D721Med (cell line): Measurements from ENCODE around the gene CTNNA3.
A peak's percentile ranks its signal among the peaks of the same experiment; 100 is the strongest.
"Not testable (repeated sequence)": the region's sequence is repeated elsewhere in the genome, so short reads cannot be mapped to it uniquely, and the experiment has no call there.

Experiments
- DNase-seq: peaks from one replicate; pipeline ENCODE4 v3.0.0; 2011; ENCODE audit warnings: low spot score; ENCODE audit not compliant: insufficient read length
- FAIRE-seq: peaks from 2 replicates; lab custom pipeline; 2011; peaks lifted over from hg19 to GRCh38; lab: Jason Lieb, UNC
- CTCF ChIP-seq: IDR thresholded peaks from 2 replicates; pipeline ENCODE4 v1.5.1; 2012; ENCODE audit warnings: mild to moderate bottlenecking, control low read depth; ENCODE audit not compliant: insufficient read depth; ENCODE audit errors: missing control alignments

Gene CTNNA3

GRCh38 chr10:67698164-67698563 is 2.2 kb upstream of the CTNNA3 start:
- TF ChIP-seq CTCF = no peak
- FAIRE-seq (no peak), DNase-seq (no peak)

GRCh38 chr10:67697724-67698131 is 1.7 kb upstream of the CTNNA3 start:
- peak; percentile 62 for TF ChIP-seq CTCF
- peak; percentile 8 for DNase-seq
- no peak for FAIRE-seq

DNA sequence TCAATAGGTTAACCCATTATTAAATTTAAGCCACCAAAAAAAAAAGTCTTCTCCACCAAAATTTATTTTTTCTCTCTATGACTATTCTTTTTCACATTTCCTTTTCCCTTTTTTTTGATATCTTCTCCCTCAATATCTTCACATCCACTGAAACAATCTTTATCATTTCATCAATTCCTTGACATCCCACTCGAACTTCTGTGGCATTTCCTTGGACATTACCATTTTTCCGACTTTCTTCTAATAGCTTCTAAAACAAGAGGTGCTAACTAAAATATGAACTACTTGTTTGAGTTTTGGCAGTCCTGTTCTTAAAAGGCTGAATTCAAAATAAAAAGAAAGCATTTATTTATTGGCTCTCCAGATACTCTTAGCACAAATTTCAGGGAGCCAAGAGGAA is 684 bp upstream of the CTNNA3 start:
- DNase-seq (no peak), FAIRE-seq (no peak)
- no peak for TF ChIP-seq CTCF

DNA sequence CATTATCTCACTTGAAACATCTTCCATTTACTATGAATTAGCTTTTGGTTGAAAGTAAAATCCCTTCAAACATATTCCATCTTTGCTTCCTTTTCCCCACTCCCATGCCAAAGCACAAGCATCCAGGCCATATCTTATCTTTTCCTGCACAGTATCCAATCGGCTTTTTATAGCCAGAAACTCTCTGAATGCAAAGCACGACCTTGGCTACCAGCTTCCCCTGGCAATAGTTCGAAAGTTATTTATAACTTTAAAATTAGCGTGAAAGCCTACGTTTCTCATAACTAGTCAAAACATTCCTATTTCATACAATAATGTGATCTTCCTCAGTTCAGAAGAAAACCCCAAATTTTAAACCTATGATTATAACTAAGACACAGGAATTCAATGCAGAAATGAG is 440 bp downstream of the CTNNA3 start:
- FAIRE-seq (no peak), DNase-seq (no peak)
- TF ChIP-seq CTCF = no peak

GRCh38 chr10:67691861-67692260 is 4.1 kb downstream of the CTNNA3 start:
- FAIRE-seq, DNase-seq: not testable (repeated sequence)

- DNase-seq, FAIRE-seq: not testable (repeated sequence)
Observed at GRCh38 chr10:67690540-67690939, 5.5 kb downstream of the CTNNA3 start.

- not testable (repeated sequence) for FAIRE-seq, DNase-seq
Observed at GRCh38 chr10:67684140-67684539, 11.9 kb downstream of the CTNNA3 start.

GRCh38 chr10:67678335-67678974 is 17.5 kb downstream of the CTNNA3 start:
- no peak for DNase-seq
- no peak for TF ChIP-seq CTCF
- FAIRE-seq = no peak

GRCh38 chr10:67676208-67676825 is 19.7 kb downstream of the CTNNA3 start:
- DNase-seq = no peak
- no peak for FAIRE-seq
- TF ChIP-seq CTCF = no peak
